ENCODE results near the gene FAM168A.

Gene FAM168A

GRCh38 chr11:73402834-73403185 lies 195.1 kb downstream of the FAM168A start:
- peak; percentile 23 for TF ChIP-seq CTCF (IDR thresholded peaks at IDR 0.05; ENCODE audit: low read depth, low read length)
- no peak overlapping the region for H3K4me3 ChIP-seq (replicated peaks in 1 of 2; ENCODE audit: low read depth in 2 of 2, low read length in 2 of 2)
- DNase-seq (ENCODE audit: low read depth in 2 of 2) = peak; percentile 28 to 31

- H3K4me3 ChIP-seq (replicated peaks in 1 of 2; ENCODE audit: low read depth in 2 of 2, low read length in 2 of 2) = no peak overlapping the region
- DNase-seq (ENCODE audit: low read depth in 2 of 2) = peak in 1 of 2 donors; percentile 27
- TF ChIP-seq CTCF (IDR thresholded peaks at IDR 0.05; ENCODE audit: low read depth, low read length) = no peak
These were observed 195.7 kb downstream of the FAM168A start for GRCh38 chr11:73401924-73402833.

- DNase-seq (ENCODE audit: low read depth in 2 of 2) = peak in 1 of 2 donors; percentile 35
- no peak overlapping the region for H3K4me3 ChIP-seq (replicated peaks in 1 of 2; ENCODE audit: low read depth in 2 of 2, low read length in 2 of 2)
- no peak for TF ChIP-seq CTCF (IDR thresholded peaks at IDR 0.05; ENCODE audit: low read depth, low read length)
These were observed 196.5 kb downstream of the FAM168A start for GRCh38 chr11:73401217-73401923.

GRCh38 chr11:73400293-73400692 lies 197.6 kb downstream of the FAM168A start:
- H3K4me3 ChIP-seq (replicated peaks in 1 of 2; ENCODE audit: low read depth in 2 of 2, low read length in 2 of 2) = no peak overlapping the region
- no peak for TF ChIP-seq CTCF (IDR thresholded peaks at IDR 0.05; ENCODE audit: low read depth, low read length)
- DNase-seq (ENCODE audit: low read depth in 2 of 2) = no peak

GRCh38 chr11:73399636-73400035 lies 198.3 kb downstream of the FAM168A start:
- TF ChIP-seq CTCF (IDR thresholded peaks at IDR 0.05; ENCODE audit: low read depth, low read length) = no peak
- no peak overlapping the region for H3K4me3 ChIP-seq (replicated peaks in 1 of 2; ENCODE audit: low read depth in 2 of 2, low read length in 2 of 2)
- DNase-seq (ENCODE audit: low read depth in 2 of 2) = no peak

GRCh38 chr11:73399159-73399590 lies 198.7 kb downstream of the FAM168A start:
- TF ChIP-seq CTCF (IDR thresholded peaks at IDR 0.05; ENCODE audit: low read depth, low read length) = no peak
- H3K4me3 ChIP-seq (replicated peaks in 1 of 2; ENCODE audit: low read depth in 2 of 2, low read length in 2 of 2) = no peak overlapping the region
- DNase-seq (ENCODE audit: low read depth in 2 of 2) = peak; percentile 39 to 43
